OCI-LY7 (cell line): ENCODE data around the gene TJP3.

ENCODE experiments used
- CTCF ChIP-seq: fragments of 200-600 bp; sonication (generic); conservative IDR thresholded peaks from 2 replicates; pipeline ENCODE4 v1.5.1; 2014; ENCODE audit warnings: mild to moderate bottlenecking, antibody characterized with exemption, low read length, moderate library complexity, mixed read lengths
- EZH2phosphoT487 ChIP-seq: fragments of 200-600 bp; sonication (generic); IDR thresholded peaks from 2 replicates; pipeline ENCODE4 v1.6.1; 2018; ENCODE audit warnings: low read depth, borderline replicate concordance, mild to moderate bottlenecking, mixed run types, antibody characterized with exemption, low read length, moderate library complexity, mixed read lengths

GRCh38 chr19:3737487-3738205, 29.5 kb downstream of the TJP3 start:
- TF ChIP-seq CTCF (no peak), EZH2phosphoT487 (no peak)
